ENCODE measurements around the gene PDE7B.

The PDE7B gene

GRCh38 chr6:136036601-136037000, 185.1 kb downstream of the PDE7B start:
- DNase-seq (ENCODE audit: low spot score in 2 of 2), result no peak
- no peak overlapping the region for H3K4me3 Mint-ChIP-seq
- H3K27me3 Mint-ChIP-seq, result peaks cover 52% of the 10 kb centered on the region
- no peak overlapping the region for H3K27ac Mint-ChIP-seq (ENCODE audit: low read depth)
- H3K4me1 Mint-ChIP-seq, result peaks cover 5% of the 10 kb centered on the region
- H3K36me3 Mint-ChIP-seq (ENCODE audit: insufficient read depth), result no peaks in the 10 kb centered on the region
- no peak for ATAC-seq (replicated peaks; ENCODE audit: extremely low read depth, poor library complexity, severe bottlenecking)
- H3K9me3 Mint-ChIP-seq, result no peaks in the 10 kb centered on the region

GRCh38 chr6:136037242-136037875, 185.9 kb downstream of the PDE7B start:
- Mint-ChIP-seq H3K27ac (ENCODE audit: low read depth) (no peak overlapping the region), H3K4me3 (no peak overlapping the region), H3K36me3 (ENCODE audit: insufficient read depth) (no peaks in the 10 kb centered on the region), H3K27me3 (peaks cover 53% of the 10 kb centered on the region), H3K4me1 (peaks cover 5% of the 10 kb centered on the region), H3K9me3 (no peaks in the 10 kb centered on the region)
- ATAC-seq (replicated peaks; ENCODE audit: extremely low read depth, poor library complexity, severe bottlenecking) (peak; percentile 43), DNase-seq (ENCODE audit: low spot score in 2 of 2) (no peak)

- peaks cover 53% of the 10 kb centered on the region for H3K27me3 Mint-ChIP-seq
- peaks cover 5% of the 10 kb centered on the region for H3K4me1 Mint-ChIP-seq
- no peak overlapping the region for H3K4me3 Mint-ChIP-seq
- H3K27ac Mint-ChIP-seq (ENCODE audit: low read depth), result no peak overlapping the region
- no peaks in the 10 kb centered on the region for H3K9me3 Mint-ChIP-seq
- no peak for ATAC-seq (replicated peaks; ENCODE audit: extremely low read depth, poor library complexity, severe bottlenecking)
- no peak for DNase-seq (ENCODE audit: low spot score in 2 of 2)
- no peaks in the 10 kb centered on the region for H3K36me3 Mint-ChIP-seq (ENCODE audit: insufficient read depth)
Measured at GRCh38 chr6:136037876-136038460, 186.5 kb downstream of the PDE7B start.

GRCh38 chr6:136038531-136038930, 187.0 kb downstream of the PDE7B start:
- H3K27me3 Mint-ChIP-seq, result peaks cover 58% of the 10 kb centered on the region
- no peaks in the 10 kb centered on the region for H3K9me3 Mint-ChIP-seq
- no peak for ATAC-seq (replicated peaks; ENCODE audit: extremely low read depth, poor library complexity, severe bottlenecking)
- DNase-seq (ENCODE audit: low spot score in 2 of 2), result no peak
- H3K27ac Mint-ChIP-seq (ENCODE audit: low read depth), result no peak overlapping the region
- no peak overlapping the region for H3K4me3 Mint-ChIP-seq
- H3K36me3 Mint-ChIP-seq (ENCODE audit: insufficient read depth), result no peaks in the 10 kb centered on the region
- H3K4me1 Mint-ChIP-seq, result peaks cover 5% of the 10 kb centered on the region

GRCh38 chr6:136039185-136039584, 187.7 kb downstream of the PDE7B start:
- DNase-seq (ENCODE audit: low spot score in 2 of 2) (no peak), ATAC-seq (replicated peaks; ENCODE audit: extremely low read depth, poor library complexity, severe bottlenecking) (no peak)
- Mint-ChIP-seq H3K36me3 (ENCODE audit: insufficient read depth) (no peaks in the 10 kb centered on the region), H3K9me3 (no peaks in the 10 kb centered on the region), H3K4me1 (peaks cover 5% of the 10 kb centered on the region), H3K27me3 (peaks cover 64% of the 10 kb centered on the region), H3K27ac (ENCODE audit: low read depth) (no peak overlapping the region), H3K4me3 (no peak overlapping the region)

GRCh38 chr6:136050475-136050874, 199.0 kb downstream of the PDE7B start:
- Mint-ChIP-seq H3K4me1 (peaks cover 7% of the 10 kb centered on the region), H3K9me3 (no peaks in the 10 kb centered on the region), H3K36me3 (ENCODE audit: insufficient read depth) (no peaks in the 10 kb centered on the region), H3K4me3 (no peak overlapping the region), H3K27me3 (peaks cover 11% of the 10 kb centered on the region), H3K27ac (ENCODE audit: low read depth) (no peak overlapping the region)
- no peak for DNase-seq (ENCODE audit: low spot score in 2 of 2)
- no peak for ATAC-seq (replicated peaks; ENCODE audit: extremely low read depth, poor library complexity, severe bottlenecking)

- ATAC-seq (replicated peaks; ENCODE audit: extremely low read depth, poor library complexity, severe bottlenecking) (peak; percentile 36), DNase-seq (ENCODE audit: low spot score in 2 of 2) (no peak)
- Mint-ChIP-seq H3K27ac (ENCODE audit: low read depth) (no peak overlapping the region), H3K4me3 (no peak overlapping the region), H3K4me1 (peaks cover 7% of the 10 kb centered on the region), H3K27me3 (peaks cover 15% of the 10 kb centered on the region), H3K9me3 (no peaks in the 10 kb centered on the region), H3K36me3 (ENCODE audit: insufficient read depth) (no peaks in the 10 kb centered on the region)
Measured at GRCh38 chr6:136051140-136051775, 199.8 kb downstream of the PDE7B start.

GRCh38 chr6:136052031-136052430, 200.5 kb downstream of the PDE7B start:
- H3K27ac Mint-ChIP-seq (ENCODE audit: low read depth), result no peak overlapping the region
- DNase-seq (ENCODE audit: low spot score in 2 of 2), result no peak
- H3K36me3 Mint-ChIP-seq (ENCODE audit: insufficient read depth), result no peaks in the 10 kb centered on the region
- peaks cover 7% of the 10 kb centered on the region for H3K4me1 Mint-ChIP-seq
- no peak overlapping the region for H3K4me3 Mint-ChIP-seq
- no peak for ATAC-seq (replicated peaks; ENCODE audit: extremely low read depth, poor library complexity, severe bottlenecking)
- no peaks in the 10 kb centered on the region for H3K9me3 Mint-ChIP-seq
- peaks cover 20% of the 10 kb centered on the region for H3K27me3 Mint-ChIP-seq

GRCh38 chr6:136058852-136059251, 207.4 kb downstream of the PDE7B start:
- ATAC-seq (replicated peaks; ENCODE audit: extremely low read depth, poor library complexity, severe bottlenecking), result no peak
- no peak overlapping the region for H3K4me3 Mint-ChIP-seq
- peaks cover 63% of the 10 kb centered on the region for H3K27me3 Mint-ChIP-seq
- no peaks in the 10 kb centered on the region for H3K9me3 Mint-ChIP-seq
- peaks cover 1% of the 10 kb centered on the region for H3K36me3 Mint-ChIP-seq (ENCODE audit: insufficient read depth)
- DNase-seq (ENCODE audit: low spot score in 2 of 2), result no peak
- H3K4me1 Mint-ChIP-seq, result no peaks in the 10 kb centered on the region
- H3K27ac Mint-ChIP-seq (ENCODE audit: low read depth), result no peak overlapping the region

- DNase-seq (ENCODE audit: low spot score in 2 of 2) (no peak), ATAC-seq (replicated peaks; ENCODE audit: extremely low read depth, poor library complexity, severe bottlenecking) (no peak)
- H3K36me3 Mint-ChIP-seq (ENCODE audit: insufficient read depth), result peaks cover 1% of the 10 kb centered on the region
- no peaks in the 10 kb centered on the region for H3K4me1 Mint-ChIP-seq
- no peak overlapping the region for H3K27ac Mint-ChIP-seq (ENCODE audit: low read depth)
- no peaks in the 10 kb centered on the region for H3K9me3 Mint-ChIP-seq
- no peak overlapping the region for H3K4me3 Mint-ChIP-seq
- peaks cover 68% of the 10 kb centered on the region for H3K27me3 Mint-ChIP-seq
Measured at GRCh38 chr6:136059308-136059707, 207.8 kb downstream of the PDE7B start.

GRCh38 chr6:136060052-136060451, 208.6 kb downstream of the PDE7B start:
- Mint-ChIP-seq H3K4me1 (no peaks in the 10 kb centered on the region), H3K36me3 (ENCODE audit: insufficient read depth) (peaks cover 1% of the 10 kb centered on the region), H3K27me3 (peaks cover 68% of the 10 kb centered on the region), H3K27ac (ENCODE audit: low read depth) (no peak overlapping the region), H3K9me3 (no peaks in the 10 kb centered on the region), H3K4me3 (no peak overlapping the region)
- DNase-seq (ENCODE audit: low spot score in 2 of 2) (no peak), ATAC-seq (replicated peaks; ENCODE audit: extremely low read depth, poor library complexity, severe bottlenecking) (no peak)

GRCh38 chr6:136060759-136061158, 209.3 kb downstream of the PDE7B start:
- ATAC-seq (replicated peaks; ENCODE audit: extremely low read depth, poor library complexity, severe bottlenecking) (no peak), DNase-seq (ENCODE audit: low spot score in 2 of 2) (no peak)
- Mint-ChIP-seq H3K4me1 (no peaks in the 10 kb centered on the region), H3K27ac (ENCODE audit: low read depth) (no peak overlapping the region), H3K36me3 (ENCODE audit: insufficient read depth) (peaks cover 1% of the 10 kb centered on the region), H3K27me3 (peaks cover 61% of the 10 kb centered on the region), H3K9me3 (no peaks in the 10 kb centered on the region), H3K4me3 (no peak overlapping the region)

- Mint-ChIP-seq H3K27ac (ENCODE audit: low read depth) (no peak overlapping the region), H3K36me3 (ENCODE audit: insufficient read depth) (peaks cover 1% of the 10 kb centered on the region), H3K9me3 (no peaks in the 10 kb centered on the region), H3K27me3 (peaks cover 65% of the 10 kb centered on the region), H3K4me3 (no peak overlapping the region), H3K4me1 (no peaks in the 10 kb centered on the region)
- ATAC-seq (replicated peaks; ENCODE audit: extremely low read depth, poor library complexity, severe bottlenecking), result no peak
- no peak for DNase-seq (ENCODE audit: low spot score in 2 of 2)
Measured at GRCh38 chr6:136061701-136062100, 210.2 kb downstream of the PDE7B start.

Measured in central memory CD8-positive, alpha-beta T cell (primary cell).